Measurements from ENCODE around the gene CIRBP.

DNA sequence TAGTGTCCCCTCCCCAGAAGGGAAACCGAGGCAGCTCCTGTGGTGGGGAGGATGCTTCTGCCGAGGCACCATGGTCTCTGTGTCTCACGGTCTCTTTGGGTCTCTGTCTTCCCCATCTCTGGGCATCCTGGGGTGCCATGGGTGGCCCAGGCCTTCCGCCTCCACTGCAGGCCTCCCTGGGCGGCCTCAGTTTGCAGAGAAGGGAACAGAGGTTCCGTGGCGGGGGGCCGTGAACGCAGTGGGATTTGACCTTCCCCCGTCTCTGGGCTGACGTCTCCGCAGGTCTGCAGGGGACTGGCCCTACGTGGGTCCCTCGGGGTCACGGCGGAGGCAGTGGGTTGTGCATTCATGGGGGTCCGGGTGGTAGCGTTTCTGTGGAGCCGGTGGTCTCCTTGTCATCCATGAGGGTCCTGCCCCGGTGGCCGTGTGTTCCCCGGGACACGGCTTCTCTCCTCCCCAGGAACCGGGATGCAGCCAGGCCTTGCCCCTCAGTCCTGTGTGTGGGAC lies 21.1 kb downstream of the CIRBP start:
- TF ChIP-seq CTCF (IDR thresholded peaks at IDR 0.05; ENCODE audit: low read depth, low read length, missing input control) (no peak), FOXA1 (IDR thresholded peaks at IDR 0.05) (no peak), TAF1 (conservative IDR thresholded peaks at IDR 0.05) (no peak), NR2F2 (IDR thresholded peaks at IDR 0.05) (no peak), GABPA (IDR thresholded peaks at IDR 0.05 in 1 of 2, conservative IDR thresholded peaks at IDR 0.05 in 1 of 2) (no peak), YY1 (IDR thresholded peaks at IDR 0.05) (no peak)
- TF ChIP-seq, protein P1, sequence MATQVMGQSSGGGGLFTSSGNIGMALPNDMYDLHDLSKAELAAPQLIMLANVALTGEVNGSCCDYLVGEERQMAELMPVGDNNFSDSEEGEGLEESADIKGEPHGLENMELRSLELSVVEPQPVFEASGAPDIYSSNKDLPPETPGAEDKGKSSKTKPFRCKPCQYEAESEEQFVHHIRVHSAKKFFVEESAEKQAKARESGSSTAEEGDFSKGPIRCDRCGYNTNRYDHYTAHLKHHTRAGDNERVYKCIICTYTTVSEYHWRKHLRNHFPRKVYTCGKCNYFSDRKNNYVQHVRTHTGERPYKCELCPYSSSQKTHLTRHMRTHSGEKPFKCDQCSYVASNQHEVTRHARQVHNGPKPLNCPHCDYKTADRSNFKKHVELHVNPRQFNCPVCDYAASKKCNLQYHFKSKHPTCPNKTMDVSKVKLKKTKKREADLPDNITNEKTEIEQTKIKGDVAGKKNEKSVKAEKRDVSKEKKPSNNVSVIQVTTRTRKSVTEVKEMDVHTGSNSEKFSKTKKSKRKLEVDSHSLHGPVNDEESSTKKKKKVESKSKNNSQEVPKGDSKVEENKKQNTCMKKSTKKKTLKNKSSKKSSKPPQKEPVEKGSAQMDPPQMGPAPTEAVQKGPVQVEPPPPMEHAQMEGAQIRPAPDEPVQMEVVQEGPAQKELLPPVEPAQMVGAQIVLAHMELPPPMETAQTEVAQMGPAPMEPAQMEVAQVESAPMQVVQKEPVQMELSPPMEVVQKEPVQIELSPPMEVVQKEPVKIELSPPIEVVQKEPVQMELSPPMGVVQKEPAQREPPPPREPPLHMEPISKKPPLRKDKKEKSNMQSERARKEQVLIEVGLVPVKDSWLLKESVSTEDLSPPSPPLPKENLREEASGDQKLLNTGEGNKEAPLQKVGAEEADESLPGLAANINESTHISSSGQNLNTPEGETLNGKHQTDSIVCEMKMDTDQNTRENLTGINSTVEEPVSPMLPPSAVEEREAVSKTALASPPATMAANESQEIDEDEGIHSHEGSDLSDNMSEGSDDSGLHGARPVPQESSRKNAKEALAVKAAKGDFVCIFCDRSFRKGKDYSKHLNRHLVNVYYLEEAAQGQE (IDR thresholded peaks at IDR 0.05), result no peak
- TF ChIP-seq, protein P2, sequence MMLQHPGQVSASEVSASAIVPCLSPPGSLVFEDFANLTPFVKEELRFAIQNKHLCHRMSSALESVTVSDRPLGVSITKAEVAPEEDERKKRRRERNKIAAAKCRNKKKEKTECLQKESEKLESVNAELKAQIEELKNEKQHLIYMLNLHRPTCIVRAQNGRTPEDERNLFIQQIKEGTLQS (IDR thresholded peaks at IDR 0.05), result no peak

All from liver (tissue), 3 donors.